ENCODE data around the gene CEACAM5. TPM values are rescaled to one million over a fixed set of nuclear protein-coding genes. Genes with fewer than 3 reads are reported as not detected.

Gene CEACAM5
- total RNA-seq, 1 experiment from 2014 or later: 0.46 TPM

DNA sequence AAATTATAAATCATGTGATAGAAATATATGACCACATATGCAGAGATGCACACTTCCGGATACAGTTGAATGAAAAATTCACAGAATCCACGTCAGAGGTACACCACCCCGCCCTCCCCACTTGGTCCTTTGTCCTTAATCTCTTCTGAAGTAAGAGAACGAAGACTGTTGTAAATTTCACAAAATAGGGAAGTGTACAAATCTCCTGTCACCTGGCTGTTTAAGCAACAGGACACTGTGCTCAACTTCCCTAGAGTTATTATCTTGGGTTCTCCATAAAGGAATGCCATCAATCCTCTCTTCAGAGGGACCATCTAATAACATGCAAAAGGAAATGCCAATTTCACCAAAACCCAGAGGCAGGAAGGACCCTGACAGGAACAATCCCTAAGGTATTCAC, 36.4 kb downstream of the CEACAM5 start (continued):
- TF ChIP-seq, protein P1, sequence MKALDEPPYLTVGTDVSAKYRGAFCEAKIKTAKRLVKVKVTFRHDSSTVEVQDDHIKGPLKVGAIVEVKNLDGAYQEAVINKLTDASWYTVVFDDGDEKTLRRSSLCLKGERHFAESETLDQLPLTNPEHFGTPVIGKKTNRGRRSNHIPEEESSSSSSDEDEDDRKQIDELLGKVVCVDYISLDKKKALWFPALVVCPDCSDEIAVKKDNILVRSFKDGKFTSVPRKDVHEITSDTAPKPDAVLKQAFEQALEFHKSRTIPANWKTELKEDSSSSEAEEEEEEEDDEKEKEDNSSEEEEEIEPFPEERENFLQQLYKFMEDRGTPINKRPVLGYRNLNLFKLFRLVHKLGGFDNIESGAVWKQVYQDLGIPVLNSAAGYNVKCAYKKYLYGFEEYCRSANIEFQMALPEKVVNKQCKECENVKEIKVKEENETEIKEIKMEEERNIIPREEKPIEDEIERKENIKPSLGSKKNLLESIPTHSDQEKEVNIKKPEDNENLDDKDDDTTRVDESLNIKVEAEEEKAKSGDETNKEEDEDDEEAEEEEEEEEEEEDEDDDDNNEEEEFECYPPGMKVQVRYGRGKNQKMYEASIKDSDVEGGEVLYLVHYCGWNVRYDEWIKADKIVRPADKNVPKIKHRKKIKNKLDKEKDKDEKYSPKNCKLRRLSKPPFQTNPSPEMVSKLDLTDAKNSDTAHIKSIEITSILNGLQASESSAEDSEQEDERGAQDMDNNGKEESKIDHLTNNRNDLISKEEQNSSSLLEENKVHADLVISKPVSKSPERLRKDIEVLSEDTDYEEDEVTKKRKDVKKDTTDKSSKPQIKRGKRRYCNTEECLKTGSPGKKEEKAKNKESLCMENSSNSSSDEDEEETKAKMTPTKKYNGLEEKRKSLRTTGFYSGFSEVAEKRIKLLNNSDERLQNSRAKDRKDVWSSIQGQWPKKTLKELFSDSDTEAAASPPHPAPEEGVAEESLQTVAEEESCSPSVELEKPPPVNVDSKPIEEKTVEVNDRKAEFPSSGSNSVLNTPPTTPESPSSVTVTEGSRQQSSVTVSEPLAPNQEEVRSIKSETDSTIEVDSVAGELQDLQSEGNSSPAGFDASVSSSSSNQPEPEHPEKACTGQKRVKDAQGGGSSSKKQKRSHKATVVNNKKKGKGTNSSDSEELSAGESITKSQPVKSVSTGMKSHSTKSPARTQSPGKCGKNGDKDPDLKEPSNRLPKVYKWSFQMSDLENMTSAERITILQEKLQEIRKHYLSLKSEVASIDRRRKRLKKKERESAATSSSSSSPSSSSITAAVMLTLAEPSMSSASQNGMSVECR (CRISPR knock-in tag; IDR thresholded peaks at IDR 0.05; ENCODE audit: borderline replicate concordance): no peak
- TF ChIP-seq GABPB1 (CRISPR knock-in tag; IDR thresholded peaks at IDR 0.05) (no peak), ZNF263 (CRISPR knock-in tag; IDR thresholded peaks at IDR 0.05; ENCODE audit: low read depth) (no peak)

DNA sequence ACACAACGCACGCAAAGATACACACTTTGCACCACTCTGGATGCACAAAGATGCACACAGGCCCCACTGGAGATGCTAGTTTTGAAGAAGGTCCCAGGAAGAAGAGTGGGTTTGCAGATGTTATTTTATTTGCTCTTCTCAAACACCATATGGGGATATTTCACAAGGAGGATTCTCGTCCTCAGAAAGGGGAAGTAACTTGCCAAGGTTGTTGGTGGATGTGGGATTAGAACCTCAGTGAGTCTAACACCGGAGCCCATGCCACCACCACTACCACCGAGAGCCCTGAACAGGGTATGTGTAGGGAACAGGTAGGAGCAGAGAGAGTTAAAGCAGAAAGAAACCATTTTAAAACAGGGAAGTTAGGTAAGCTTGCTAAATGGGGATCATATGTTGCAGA, 37.3 kb downstream of the CEACAM5 start:
- Mint-ChIP-seq H3K27me3 (ENCODE audit: low read depth) (peaks cover 42% of the 10 kb centered on the region), H3K4me3 (no peak overlapping the region), H3K36me3 (no peaks in the 10 kb centered on the region), H3K27ac (no peak overlapping the region), H3K4me1 (no peaks in the 10 kb centered on the region), H3K9me3 (no peaks in the 10 kb centered on the region)
- no peak for ATAC-seq
- TF ChIP-seq, protein P2, sequence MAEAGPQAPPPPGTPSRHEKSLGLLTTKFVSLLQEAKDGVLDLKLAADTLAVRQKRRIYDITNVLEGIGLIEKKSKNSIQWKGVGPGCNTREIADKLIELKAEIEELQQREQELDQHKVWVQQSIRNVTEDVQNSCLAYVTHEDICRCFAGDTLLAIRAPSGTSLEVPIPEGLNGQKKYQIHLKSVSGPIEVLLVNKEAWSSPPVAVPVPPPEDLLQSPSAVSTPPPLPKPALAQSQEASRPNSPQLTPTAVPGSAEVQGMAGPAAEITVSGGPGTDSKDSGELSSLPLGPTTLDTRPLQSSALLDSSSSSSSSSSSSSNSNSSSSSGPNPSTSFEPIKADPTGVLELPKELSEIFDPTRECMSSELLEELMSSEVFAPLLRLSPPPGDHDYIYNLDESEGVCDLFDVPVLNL (CRISPR knock-in tag; IDR thresholded peaks at IDR 0.05; ENCODE audit: borderline replicate concordance, low read depth): no peak
- no peak for TF ChIP-seq MYBL2 (CRISPR knock-in tag; IDR thresholded peaks at IDR 0.05)
- no peak for TF ChIP-seq ZNF219 (CRISPR knock-in tag; IDR thresholded peaks at IDR 0.05; ENCODE audit: borderline replicate concordance)
- no peak for TF ChIP-seq NFE2L1 (CRISPR knock-in tag; IDR thresholded peaks at IDR 0.05)
- no peak for TF ChIP-seq FOXP1 (CRISPR knock-in tag; IDR thresholded peaks at IDR 0.05; ENCODE audit: borderline replicate concordance)
- no peak for TF ChIP-seq GABPB1 (CRISPR knock-in tag; IDR thresholded peaks at IDR 0.05)
- TF ChIP-seq, protein P3, sequence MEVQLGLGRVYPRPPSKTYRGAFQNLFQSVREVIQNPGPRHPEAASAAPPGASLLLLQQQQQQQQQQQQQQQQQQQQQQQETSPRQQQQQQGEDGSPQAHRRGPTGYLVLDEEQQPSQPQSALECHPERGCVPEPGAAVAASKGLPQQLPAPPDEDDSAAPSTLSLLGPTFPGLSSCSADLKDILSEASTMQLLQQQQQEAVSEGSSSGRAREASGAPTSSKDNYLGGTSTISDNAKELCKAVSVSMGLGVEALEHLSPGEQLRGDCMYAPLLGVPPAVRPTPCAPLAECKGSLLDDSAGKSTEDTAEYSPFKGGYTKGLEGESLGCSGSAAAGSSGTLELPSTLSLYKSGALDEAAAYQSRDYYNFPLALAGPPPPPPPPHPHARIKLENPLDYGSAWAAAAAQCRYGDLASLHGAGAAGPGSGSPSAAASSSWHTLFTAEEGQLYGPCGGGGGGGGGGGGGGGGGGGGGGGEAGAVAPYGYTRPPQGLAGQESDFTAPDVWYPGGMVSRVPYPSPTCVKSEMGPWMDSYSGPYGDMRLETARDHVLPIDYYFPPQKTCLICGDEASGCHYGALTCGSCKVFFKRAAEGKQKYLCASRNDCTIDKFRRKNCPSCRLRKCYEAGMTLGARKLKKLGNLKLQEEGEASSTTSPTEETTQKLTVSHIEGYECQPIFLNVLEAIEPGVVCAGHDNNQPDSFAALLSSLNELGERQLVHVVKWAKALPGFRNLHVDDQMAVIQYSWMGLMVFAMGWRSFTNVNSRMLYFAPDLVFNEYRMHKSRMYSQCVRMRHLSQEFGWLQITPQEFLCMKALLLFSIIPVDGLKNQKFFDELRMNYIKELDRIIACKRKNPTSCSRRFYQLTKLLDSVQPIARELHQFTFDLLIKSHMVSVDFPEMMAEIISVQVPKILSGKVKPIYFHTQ (CRISPR knock-in tag; IDR thresholded peaks at IDR 0.05): no peak
- TF ChIP-seq, protein P4, sequence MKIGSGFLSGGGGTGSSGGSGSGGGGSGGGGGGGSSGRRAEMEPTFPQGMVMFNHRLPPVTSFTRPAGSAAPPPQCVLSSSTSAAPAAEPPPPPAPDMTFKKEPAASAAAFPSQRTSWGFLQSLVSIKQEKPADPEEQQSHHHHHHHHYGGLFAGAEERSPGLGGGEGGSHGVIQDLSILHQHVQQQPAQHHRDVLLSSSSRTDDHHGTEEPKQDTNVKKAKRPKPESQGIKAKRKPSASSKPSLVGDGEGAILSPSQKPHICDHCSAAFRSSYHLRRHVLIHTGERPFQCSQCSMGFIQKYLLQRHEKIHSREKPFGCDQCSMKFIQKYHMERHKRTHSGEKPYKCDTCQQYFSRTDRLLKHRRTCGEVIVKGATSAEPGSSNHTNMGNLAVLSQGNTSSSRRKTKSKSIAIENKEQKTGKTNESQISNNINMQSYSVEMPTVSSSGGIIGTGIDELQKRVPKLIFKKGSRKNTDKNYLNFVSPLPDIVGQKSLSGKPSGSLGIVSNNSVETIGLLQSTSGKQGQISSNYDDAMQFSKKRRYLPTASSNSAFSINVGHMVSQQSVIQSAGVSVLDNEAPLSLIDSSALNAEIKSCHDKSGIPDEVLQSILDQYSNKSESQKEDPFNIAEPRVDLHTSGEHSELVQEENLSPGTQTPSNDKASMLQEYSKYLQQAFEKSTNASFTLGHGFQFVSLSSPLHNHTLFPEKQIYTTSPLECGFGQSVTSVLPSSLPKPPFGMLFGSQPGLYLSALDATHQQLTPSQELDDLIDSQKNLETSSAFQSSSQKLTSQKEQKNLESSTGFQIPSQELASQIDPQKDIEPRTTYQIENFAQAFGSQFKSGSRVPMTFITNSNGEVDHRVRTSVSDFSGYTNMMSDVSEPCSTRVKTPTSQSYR (CRISPR knock-in tag; IDR thresholded peaks at IDR 0.05): no peak
- TF ChIP-seq TEAD1 (CRISPR knock-in tag; IDR thresholded peaks at IDR 0.05): no peak
- TF ChIP-seq, protein P5, sequence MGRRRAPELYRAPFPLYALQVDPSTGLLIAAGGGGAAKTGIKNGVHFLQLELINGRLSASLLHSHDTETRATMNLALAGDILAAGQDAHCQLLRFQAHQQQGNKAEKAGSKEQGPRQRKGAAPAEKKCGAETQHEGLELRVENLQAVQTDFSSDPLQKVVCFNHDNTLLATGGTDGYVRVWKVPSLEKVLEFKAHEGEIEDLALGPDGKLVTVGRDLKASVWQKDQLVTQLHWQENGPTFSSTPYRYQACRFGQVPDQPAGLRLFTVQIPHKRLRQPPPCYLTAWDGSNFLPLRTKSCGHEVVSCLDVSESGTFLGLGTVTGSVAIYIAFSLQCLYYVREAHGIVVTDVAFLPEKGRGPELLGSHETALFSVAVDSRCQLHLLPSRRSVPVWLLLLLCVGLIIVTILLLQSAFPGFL (CRISPR knock-in tag; IDR thresholded peaks at IDR 0.05; ENCODE audit: borderline replicate concordance): no peak
- TF ChIP-seq, protein P6, sequence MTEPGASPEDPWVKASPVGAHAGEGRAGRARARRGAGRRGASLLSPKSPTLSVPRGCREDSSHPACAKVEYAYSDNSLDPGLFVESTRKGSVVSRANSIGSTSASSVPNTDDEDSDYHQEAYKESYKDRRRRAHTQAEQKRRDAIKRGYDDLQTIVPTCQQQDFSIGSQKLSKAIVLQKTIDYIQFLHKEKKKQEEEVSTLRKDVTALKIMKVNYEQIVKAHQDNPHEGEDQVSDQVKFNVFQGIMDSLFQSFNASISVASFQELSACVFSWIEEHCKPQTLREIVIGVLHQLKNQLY (CRISPR knock-in tag; IDR thresholded peaks at IDR 0.05): no peak
- no peak for TF ChIP-seq GRHL2 (CRISPR knock-in tag; IDR thresholded peaks at IDR 0.05; ENCODE audit: insufficient replicate concordance, severe bottlenecking)
- ChIA-PET CTCF (interaction anchor here (0.6 to 6.5 kb wide), 15 partner anchors 8 to 295 kb away, joined by 3 to 133 read pairs (median 5); no protein-coding TSS in a partner anchor), POLR2A (no interaction called here)
- DNase-seq (ENCODE audit: low spot score): no peak

Measured in WTC11 (cell line).